ENCODE measurements around the gene ABRAXAS1.
"Not testable (repeated sequence)": the region's sequence is repeated elsewhere in the genome, so short reads cannot be mapped to it uniquely, and the experiment has no call there.

ABRAXAS1 gene

DNA sequence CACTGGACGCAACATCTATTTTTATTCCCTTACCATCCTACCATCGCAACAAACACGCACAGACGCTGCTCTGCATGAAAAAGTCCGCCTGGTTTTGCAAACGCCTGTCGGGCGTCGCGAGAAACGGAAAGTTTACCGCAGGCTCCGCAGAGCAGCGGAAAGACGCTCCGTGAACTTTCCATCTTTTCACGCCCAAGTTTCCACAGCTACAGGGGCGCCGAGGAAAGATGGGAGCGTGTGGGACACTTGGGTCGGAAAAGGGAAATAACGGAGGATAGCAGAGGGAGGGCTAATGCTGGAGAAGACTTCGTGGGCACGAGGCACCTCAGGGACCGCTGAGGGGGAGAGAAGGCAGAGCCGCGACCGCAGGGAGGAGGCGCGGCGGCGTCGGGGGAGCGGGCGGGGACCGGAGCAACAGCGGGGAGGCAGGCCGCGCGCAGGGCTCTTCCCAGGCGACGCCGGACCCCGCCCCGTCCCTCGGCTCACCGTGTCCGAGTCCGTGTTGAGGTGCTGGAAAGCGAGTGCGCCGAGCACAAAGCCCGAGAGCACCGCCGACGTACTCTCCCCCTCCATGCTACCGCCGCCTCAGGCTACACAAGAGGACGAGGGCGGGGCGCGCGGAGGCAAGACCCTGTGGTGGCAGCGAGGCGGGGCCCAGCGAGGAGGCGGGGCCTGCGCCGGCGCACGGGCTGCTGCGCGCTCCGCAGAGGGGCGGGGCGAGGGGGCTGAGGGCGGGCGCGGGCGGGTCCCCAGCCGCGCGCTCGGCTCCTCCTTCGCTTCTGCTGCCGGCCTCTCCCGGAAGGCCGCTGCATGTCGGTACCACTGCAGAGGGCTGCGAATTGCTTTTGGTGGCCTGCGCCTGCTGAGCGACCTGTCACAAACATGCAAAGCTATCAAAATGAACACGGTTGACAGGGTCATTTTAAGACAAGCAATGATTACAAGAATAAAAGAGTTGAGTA, at the start of gene ABRAXAS1:
Gene ABRAXAS1 (minus strand): TSS at position 601 of the 962 bp plus-strand sequence. CDS start 28 bp downstream, at position 573.
- peak; percentile 62 to 96 (median 88) for DNase-seq

DNA sequence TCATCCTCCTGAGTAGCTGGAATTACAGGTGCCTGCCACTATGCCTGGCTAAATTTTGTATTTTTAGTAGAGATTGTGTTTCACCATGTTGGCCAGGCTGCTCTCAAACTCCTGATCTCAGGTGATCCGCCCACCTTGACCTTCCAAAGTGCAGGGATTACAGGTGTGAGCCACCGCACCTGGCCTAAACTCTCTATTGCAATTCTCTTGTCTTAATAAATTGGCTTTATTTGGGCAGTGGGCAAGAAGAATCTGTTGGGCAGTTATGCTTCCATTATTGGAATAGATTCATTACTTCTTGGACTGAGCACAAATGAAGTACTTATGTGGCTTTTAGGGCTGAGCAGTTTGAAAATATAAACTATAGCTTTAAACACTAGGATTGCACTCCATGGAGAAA, 42.8 kb upstream of the ABRAXAS1 start:
- no peak for DNase-seq

DNA sequence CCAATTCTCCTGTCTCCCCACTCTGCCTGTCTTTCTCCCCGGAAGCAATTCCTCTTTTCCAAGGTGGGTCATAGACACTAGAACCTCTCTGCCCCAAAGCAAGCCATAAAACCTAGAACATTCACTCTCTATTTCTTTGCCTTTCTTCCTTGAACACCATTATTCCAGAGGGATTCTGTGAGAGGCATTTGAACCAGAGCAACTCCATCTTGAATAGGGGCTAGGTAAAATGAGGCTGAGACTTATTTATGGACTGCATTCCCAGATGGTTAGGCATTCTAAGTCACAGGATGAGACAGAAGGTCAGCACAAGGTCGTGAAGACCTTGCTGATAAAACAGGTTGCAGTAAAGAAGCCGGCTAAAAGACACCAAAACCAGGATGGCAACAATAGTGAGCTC, 37.3 kb upstream of the ABRAXAS1 start:
- no peak for DNase-seq

DNA sequence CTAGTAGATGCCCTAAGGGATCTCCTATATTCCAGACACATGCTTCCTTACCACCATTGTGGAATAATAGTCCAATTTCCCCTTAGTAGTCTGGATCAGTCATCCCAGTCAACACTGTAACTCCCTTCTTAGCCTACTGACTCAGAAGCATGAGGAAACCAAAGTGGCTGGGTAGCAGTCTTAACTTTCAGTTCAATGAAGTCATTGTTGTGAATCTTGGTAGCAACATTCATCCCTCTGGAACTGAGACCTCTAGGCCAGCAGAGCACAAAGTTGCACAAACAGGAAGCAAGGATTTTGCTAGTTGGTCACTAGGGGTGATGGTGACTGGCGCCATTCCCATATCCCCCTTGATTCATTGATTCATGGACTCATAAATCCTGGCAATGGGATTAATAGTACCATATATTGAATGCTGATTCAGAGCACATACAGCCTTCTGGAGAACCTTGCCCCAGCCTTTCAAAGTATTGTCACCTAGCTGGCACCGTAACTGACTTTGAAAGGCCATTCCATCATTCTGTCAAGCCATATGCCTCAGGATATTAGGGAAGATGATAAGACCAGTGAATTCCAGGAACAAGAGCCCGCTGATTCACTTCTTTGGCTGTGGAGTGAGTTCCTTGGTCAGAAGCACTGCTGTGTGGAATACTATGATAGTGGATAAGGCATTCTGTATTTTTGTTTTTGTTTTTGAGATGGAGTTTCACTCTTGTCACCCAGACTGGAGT, 31.3 kb upstream of the ABRAXAS1 start:
- DNase-seq = no peak

DNA sequence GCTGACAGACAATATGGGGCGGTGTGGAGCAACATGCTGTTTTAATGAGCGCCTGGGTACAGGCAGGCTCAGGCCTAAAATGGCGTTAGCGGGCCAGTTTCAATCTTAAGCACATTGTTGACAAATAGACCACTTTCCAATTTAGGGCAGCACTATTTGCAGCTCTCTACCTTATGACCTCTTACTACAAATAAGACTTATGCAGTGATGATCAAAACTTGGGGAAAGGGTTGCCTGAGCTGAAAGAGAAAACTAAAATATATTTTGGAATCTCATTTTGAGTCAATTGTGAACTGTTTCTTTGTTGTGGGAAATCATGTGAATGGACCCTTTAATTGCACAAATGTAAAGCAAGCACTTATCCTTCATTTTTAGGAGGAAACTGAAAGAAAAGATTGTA, 25.5 kb upstream of the ABRAXAS1 start:
- DNase-seq = no peak

DNA sequence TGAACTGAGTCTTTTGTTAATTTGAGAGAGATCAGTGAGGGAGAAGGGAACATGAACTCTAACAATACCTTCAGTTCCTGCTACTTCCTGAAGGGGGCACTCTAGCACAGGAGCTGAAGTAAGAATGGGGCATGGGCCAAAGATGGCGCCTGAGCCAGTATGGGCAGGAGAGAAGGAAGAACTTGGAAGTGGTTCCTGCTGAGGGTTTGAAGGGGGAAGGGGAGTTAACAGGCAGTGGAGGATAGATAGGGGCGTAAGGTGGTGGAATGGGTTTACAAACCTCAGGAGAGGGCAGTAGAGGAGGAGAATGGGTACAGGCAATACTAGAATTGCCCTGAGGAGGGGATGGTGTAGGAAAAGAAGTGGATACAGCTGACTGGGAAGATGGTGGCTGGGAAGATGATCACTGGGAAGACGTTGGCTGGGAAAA, 24.3 kb upstream of the ABRAXAS1 start:
- DNase-seq = peak in 13 of 56 donors; percentile 0 to 12 (median 3)

DNA sequence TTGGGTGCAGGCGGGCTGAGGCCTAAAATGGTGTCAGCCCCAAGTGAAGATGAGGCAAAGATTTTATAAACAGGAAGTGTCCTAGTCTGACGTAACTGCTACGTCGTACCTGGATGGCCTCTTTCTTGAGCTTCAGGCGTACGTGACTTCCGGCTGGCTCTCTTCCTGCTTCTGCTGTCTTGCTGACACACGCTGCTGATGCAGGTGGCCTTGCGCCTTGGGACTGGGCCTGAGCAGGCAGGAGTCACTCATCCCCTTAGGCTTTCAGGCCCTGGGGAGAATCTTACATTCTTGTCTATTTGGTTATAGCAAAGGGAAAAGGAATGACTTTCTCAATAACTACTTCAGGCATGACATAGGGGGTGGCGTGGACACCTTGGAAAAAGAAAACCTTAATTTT, 20.1 kb upstream of the ABRAXAS1 start:
- DNase-seq = no peak

DNA sequence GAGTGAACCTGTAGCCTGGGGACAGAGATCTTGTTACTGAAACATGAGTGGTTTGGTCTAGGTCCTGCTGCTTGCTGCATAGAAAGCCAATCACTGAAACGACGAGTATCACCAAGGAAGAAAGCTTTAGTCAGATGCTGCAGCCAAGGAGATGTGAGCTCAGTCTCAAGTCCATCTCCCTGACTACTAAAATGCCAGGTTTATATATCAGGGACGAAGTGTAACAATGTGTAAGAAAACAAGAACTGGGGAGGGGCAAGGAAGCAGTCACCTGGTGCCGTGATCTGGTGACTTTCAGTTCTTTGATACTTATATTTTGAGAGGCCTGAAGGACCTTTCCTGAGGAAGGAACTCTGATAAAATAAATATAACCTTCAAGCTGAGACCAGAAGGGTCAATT, 19.6 kb upstream of the ABRAXAS1 start:
- no peak for DNase-seq

DNA sequence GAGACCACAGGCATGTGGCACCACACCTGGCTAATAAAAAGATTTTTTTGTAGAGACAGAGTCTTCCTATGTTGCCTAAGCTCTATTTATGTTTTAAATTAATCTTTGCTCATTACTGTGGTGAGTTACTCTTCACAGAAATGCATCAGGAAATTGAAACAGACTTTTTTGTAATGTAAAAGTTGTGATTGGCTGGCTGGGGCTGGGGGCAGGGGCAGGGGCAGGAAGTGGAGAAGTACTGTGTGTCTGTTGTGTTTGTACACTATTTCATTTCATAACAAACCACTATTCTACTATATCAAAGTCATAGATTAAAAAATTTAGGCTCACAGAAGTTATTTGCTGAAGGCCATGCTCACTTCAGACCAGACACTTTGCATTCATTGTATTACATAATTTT, 19.1 kb upstream of the ABRAXAS1 start:
- DNase-seq = no peak

DNA sequence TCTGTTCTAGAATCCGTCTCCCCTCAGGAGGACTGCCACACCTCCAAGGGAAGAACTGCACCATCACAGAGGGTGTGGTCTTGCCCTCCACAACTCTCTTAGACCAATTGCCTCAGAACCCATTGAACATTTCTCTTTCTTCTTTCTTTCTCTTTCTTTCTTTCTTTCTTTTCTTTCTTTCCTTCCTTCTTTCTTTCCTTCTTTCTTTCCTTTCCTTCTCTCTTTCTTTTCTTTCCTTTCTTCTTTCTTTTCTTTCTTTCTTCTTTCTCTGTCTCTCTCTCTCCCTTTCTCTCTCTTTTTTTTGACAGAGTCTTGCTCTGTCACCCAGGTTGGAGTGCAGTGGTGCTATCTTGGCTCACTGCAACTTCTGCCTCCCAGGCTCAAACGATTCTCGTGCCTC, 16.8 kb upstream of the ABRAXAS1 start:
- DNase-seq = not testable (repeated sequence)

DNA sequence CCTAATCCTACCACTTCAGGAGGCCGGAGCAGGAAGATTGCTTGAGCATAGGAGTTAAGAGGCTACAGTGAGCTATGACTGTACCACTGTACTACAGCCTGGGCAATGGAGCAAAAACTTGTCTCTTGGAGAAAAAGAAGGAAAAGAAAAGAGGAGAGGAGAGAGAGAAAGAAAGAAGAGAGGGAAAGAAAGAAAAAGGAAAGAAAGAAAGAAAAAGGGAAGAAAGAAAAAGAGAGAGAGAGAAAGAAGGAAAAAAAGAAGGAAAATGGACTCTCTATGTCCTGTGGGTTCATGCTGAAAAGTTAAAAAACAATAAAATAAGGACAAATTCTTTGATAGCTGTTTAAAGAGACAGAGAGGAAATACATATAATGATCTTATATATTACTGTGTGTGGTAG, 13.3 kb upstream of the ABRAXAS1 start:
- DNase-seq = no peak

DNA sequence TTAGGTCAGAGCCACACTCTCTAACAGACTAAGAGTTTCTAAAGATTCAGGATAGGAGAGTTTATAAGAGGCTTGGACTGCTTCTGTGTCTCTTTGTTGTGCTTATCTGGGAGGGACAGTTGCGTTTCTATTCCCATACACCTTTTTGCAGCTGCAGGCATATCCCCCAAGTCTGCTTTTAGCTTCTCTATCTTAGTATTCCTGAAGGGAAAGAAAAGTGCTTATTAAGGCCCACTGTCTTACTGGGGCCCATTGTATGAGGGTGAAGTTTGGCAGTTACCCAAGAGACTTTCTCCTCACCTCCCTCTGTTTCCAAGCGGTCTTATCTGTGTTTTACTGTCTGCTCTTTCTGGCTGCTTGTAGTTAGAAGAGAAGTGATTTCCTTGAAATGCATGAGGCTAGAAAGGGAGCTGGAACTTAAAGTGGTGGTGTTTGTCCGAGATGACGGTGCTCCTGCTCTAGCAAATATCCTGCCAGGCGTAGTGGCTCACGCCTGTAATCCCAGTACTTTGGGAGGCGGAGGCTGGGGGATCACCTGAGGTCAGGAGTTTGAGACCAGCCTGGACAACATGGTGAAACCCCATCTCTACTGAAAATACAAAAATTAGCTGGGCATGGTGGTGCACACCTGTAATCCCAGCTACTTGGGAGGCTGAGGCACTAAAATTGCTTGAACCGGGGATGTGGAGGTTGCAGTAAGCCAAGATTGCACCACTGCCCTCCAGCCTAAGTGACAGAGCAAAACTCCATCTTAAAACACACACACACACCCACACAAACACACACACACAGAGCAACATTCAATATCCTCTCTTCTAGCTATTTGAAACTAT, 11.4 kb upstream of the ABRAXAS1 start:
- DNase-seq = not testable (repeated sequence)

DNA sequence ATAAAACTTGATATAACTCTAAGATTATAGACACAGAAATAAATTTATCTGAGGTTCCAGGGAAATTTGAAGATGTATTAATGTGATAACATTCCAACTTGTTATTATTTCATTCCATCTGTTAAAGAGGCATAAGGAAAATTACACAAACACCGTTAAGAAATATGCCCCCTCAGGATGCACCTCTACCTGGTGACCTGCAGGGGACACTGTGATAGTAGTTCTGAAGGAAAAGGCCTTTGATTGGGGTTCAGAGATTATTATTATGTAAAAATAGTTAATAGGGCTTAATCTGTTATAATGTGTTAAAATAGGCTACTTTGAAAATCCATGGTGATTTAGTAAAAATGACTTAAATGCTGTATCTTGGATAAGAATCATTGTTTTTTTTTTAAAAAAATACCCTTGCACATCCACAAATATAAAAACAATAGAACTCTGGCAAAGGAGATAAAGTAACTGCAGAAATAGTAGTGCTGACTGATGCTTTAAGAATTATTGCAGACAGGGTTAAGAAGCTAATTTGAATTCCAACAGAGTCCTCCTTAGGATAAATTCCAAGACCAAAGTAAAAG, 6.1 kb upstream of the ABRAXAS1 start:
- no peak for DNase-seq

DNA sequence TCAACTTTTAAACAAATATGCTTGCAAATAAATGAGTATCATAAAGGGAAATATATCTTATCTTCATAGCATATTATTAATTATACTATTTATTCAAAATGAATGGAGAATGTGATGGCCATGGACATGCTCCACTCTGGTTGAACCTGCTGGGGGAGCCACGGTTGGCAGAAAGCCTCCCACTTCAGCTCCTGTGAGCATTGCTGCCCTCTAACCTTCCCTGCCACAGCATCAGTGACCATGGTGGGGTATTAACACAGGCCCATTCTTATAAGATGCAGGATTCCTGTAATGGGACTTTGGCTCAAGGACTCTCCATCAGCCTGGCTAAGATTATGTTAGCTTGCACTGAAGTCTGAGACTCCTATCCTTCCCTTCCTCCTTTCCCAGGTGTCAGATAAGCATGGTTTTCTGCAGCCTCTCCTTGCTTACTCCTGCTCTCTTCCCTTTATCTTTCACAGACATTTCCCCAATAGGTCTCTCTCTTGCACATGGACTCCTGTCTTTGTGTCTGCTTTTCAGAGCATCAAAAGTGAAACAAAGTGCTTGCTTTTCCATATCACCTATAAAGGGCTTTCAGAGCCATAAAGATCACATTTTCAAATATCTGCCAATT, 4.9 kb upstream of the ABRAXAS1 start:
- DNase-seq = no peak

DNA sequence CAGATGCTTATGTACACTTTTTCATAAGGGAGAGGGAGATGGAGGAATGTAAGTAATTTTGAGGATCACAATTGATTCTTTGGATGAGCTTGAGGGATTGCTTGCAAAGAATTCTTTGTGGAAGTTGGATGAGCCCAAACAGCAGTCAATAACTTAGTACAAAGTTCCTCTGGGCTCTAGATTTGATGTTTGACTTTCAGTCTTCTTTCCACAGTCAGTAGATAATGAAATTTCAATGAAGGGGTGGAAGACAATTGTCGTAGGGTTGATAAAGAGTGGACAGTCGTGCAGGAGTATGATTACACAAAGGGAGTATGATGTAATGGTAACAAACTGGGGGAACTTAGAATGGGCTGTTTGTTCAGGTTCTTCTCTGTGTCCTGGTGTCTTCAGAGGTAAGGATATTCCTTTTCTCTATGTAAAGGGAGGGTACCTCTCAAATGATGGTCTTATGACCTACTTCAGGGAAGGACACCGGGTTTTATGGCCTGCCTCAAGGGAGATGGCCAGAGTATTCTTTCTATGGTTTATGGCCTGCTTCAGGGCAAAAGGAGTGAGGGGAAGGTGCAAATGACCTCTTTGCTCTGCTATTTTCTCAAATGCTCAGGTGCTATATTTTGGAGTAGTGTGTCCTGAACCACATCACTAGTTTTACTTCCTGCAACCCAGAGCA, 1.7 kb upstream of the ABRAXAS1 start:
- DNase-seq = no peak

DNA sequence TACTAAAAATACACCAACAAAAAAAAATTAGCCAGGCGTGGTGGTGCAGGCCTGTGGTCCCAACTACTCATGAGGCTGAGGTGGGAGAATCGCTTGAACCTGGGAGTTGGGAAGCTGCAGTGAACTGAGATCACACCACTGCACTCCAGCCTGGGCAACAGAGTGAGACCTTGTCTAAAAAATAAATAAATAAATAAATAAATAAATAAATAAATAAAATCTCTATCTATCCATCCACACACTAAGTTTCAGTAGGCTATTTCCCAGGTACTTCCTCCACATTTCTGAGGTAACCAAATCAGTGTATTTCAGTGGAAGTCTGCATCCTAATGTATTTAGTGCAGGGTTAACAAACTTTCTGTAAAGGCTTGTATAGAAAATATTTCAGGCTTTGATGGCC, 10.9 kb downstream of the ABRAXAS1 start:
- DNase-seq = no peak

DNA sequence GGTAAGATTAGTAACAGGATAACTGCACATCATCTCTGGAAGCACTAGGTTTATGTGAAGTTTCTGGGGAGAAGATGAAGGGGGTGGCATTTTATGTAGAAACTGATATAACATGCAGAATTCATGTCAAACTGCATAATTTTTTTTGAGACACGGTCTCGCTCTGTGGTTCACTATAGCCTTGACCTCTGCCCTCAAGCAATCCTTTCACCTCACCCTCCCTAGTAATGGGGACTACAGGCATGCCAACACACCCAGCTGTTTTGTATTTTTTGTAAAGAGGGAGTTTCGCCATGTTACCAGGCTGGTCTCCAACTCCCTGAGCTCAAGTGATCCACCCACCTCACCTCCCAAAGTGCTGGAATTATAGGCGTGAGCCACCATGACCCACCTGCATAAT, 11.5 kb downstream of the ABRAXAS1 start:
- DNase-seq = no peak

DNA sequence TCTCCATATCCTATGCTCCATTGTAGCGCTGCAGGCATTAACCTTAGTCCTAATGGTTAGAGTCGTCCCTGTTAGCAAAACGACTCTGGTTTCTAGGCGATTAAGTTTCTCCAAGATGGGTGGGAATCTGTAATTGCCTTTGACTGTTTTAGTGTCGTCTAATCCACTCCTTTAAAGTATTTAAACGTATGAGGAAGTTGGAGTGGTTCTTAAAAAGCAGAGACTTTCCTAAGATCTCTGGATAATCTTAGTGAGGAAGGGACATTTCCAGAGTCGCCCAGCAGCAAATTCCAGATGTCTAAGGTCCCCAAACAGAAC, 28.8 kb downstream of the ABRAXAS1 start:
- DNase-seq = no peak

DNA sequence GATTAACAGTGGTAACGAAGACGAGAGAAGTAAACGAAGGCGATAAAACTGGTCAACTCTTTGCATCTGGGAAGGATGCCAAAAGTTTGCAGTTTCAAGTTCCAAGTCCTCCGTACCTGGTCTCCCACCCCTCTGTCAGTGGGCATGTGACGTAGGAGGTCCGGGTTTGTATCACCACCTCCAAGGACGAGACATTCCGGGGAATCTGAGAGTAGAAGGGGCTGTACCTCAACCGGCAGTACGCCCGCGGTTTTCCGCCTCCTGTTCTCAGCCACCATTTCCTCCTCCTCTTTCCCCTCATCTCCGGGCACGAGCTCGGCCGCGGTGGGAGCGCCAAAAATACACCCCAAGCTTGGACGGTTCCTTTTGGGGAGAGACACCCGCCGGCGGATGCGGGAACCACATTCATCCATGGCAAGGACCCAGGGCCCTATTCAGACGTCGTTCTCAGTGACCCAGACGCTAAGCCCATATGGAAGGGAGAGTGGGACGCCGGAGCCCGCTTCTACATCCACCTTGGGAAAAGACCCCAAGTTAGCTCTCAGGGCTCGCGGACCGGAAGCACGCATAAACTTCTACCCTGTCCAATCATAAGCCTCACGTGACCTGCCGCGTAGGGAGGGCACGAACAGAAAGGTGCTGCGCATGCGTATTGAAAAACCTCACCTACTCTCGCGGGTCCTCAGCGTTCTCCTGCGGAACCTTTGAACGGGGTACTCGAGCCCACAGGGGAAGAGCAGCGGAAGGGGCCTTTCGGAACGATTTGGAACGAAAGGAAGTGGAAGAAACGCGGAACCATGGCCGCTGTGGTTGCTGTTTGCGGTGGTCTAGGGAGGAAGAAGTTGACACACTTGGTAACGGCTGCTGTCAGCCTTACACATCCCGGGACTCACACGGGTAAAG, 29.4 kb downstream of the ABRAXAS1 start, which contains the start of the genes HELQ and MRPS18C:
Gene HELQ (minus strand): TSS at position 543 of the 903 bp plus-strand sequence. CDS start 130 bp downstream, at position 413.
Gene MRPS18C (plus strand): TSS at position 778 of the 903 bp plus-strand sequence. CDS start 20 bp downstream, at position 798.
- DNase-seq = peak; percentile 64 to 98 (median 92)
